D721Med (cell line): ENCODE data around the gene FAM184B.

Experiments used
- DNase-seq: peaks from one replicate; pipeline ENCODE4 v3.0.0; 2011; ENCODE audit warnings: low spot score; ENCODE audit not compliant: insufficient read length
- FAIRE-seq: peaks from 2 replicates; lab custom pipeline; 2011; peaks lifted over from hg19 to GRCh38; lab: Jason Lieb, UNC
- TF ChIP-seq, protein P1 (sequence below): IDR thresholded peaks from 2 replicates; pipeline ENCODE4 v1.5.1; 2012; ENCODE audit warnings: mild to moderate bottlenecking, control low read depth; ENCODE audit not compliant: insufficient read depth; ENCODE audit errors: missing control alignments

FAM184B gene

DNA sequence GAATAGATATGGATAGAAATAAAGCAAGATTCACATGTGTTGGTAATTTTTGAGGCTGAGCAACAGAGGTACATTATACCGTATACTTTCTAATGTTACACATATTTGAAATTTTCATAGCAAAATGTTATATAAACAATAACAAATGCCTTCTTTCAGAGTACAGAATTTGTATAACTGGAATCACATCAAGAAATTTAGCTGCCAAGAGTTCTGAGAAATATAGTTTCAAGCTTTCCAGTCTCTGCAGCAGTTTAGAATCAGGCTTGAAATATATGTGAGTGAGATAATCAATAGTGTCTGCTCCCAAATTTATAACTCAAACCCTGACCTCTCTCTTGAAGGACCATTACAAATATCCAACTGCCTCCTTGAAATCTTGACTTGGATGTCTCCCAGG is 23.8 kb downstream of the FAM184B start:
- FAIRE-seq (no peak), DNase-seq (no peak)
- TF ChIP-seq, protein P1, sequence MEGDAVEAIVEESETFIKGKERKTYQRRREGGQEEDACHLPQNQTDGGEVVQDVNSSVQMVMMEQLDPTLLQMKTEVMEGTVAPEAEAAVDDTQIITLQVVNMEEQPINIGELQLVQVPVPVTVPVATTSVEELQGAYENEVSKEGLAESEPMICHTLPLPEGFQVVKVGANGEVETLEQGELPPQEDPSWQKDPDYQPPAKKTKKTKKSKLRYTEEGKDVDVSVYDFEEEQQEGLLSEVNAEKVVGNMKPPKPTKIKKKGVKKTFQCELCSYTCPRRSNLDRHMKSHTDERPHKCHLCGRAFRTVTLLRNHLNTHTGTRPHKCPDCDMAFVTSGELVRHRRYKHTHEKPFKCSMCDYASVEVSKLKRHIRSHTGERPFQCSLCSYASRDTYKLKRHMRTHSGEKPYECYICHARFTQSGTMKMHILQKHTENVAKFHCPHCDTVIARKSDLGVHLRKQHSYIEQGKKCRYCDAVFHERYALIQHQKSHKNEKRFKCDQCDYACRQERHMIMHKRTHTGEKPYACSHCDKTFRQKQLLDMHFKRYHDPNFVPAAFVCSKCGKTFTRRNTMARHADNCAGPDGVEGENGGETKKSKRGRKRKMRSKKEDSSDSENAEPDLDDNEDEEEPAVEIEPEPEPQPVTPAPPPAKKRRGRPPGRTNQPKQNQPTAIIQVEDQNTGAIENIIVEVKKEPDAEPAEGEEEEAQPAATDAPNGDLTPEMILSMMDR: no peak

GRCh38 chr4:17753646-17754045 is 27.8 kb downstream of the FAM184B start:
- TF ChIP-seq, protein P1: no peak
- DNase-seq (no peak), FAIRE-seq (no peak)

DNA sequence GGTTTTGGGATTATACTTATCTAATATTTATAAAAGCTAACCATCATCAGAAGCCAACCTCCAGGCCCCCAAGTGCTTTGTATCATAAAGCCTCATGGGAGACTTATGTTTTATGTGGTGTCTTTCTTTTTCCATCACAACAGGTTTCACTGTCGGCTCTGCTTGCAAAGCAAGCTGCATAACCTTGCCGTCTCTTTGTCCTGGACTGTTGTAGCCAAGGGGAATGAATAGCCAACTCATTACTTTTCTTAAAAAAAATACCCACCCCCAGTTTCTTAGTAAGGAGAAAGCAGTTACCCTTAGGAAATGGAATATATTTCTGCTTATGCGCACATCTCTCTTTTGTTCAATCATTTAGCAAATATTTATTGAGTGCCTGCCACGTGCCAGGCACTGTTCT is 40.7 kb downstream of the FAM184B start:
- DNase-seq: no peak
- no peak for FAIRE-seq
- TF ChIP-seq, protein P1: no peak

GRCh38 chr4:17736484-17736883 is 44.9 kb downstream of the FAM184B start:
- TF ChIP-seq, protein P1: no peak
- no peak for FAIRE-seq
- DNase-seq: no peak

- TF ChIP-seq, protein P1: no peak
- no peak for FAIRE-seq
- DNase-seq: no peak
Measured at GRCh38 chr4:17726911-17727310, 54.5 kb downstream of the FAM184B start.

DNA sequence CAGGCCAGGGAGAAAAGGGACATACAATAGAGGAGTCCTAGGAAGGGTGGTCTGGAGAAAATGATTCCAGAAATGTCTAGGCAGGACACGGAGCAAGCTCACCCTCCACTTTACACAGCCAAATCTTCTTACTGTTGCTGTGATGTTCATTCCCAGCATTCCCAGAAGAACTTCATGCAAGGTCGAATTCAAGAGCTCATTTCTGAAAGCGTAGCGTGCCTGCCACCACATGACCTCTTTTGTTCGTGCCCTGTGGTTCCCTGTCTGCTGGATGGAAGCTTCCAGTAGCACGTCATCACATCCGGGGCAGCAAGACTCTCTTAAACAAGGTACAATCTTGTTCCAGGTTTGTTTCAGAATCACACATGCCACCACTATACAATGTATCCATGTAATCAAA is 57.8 kb downstream of the FAM184B start:
- TF ChIP-seq, protein P1: no peak
- no peak for FAIRE-seq
- DNase-seq: no peak

DNA sequence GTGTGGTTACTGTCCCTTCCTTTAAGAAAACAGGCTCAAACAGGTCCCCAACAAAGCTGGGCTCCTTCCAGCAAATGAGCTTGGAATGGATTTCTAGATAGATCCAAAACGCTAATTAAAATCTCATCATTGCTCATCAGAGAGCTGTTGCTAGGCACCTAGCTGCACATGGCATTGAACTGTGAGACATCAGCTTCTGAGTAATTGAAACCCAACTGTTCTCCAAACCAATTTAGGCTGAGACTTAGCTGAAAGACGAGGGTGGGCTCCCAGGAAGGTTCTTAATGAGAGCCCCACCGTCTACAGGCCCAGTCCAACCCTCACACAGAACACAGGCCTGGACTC is 59.1 kb downstream of the FAM184B start:
- DNase-seq (no peak), FAIRE-seq (no peak)
- TF ChIP-seq, protein P1: no peak
